Stimulated activated naive CD8-positive, alpha-beta T cell treated with anti-CD3 and anti-CD28 coated beads, Interleukin-15, Interleukin-2, amounts not matched to agents 100 ng/mL and 50 ng/mL, for 24 hours (primary cell): ENCODE data around the gene PSMB3.

ENCODE experiments used
- H3K27ac Mint-ChIP-seq: one replicate; pipeline ENCODE4 v1.8.0; 2021; ENCODE audit warnings: mild to moderate bottlenecking, mixed read lengths
- H3K27me3 Mint-ChIP-seq: one replicate; pipeline ENCODE4 v1.8.0; 2021; ENCODE audit warnings: mixed read lengths
- H3K36me3 Mint-ChIP-seq: one replicate; pipeline ENCODE4 v1.8.0; 2021; ENCODE audit warnings: low read depth, mixed read lengths
- H3K4me1 Mint-ChIP-seq: one replicate; pipeline ENCODE4 v1.8.0; 2021; ENCODE audit warnings: low read depth, mixed read lengths
- H3K4me3 Mint-ChIP-seq: one replicate; pipeline ENCODE4 v1.8.0; 2021; ENCODE audit warnings: mild to moderate bottlenecking, mixed read lengths
- H3K9me3 Mint-ChIP-seq: one replicate; pipeline ENCODE4 v1.8.0; 2021; ENCODE audit warnings: mixed read lengths

The PSMB3 gene

GRCh38 chr17:38748149-38748891 lies 4.2 kb upstream of the PSMB3 start, which contains the start of gene PCGF2:
TSS of gene PCGF2 (minus strand) at chr17:38748336. CDS start at chr17:38740402, 7,934 bp downstream.
- H3K4me1 Mint-ChIP-seq: peaks cover 47% of the 10 kb centered on the region

DNA sequence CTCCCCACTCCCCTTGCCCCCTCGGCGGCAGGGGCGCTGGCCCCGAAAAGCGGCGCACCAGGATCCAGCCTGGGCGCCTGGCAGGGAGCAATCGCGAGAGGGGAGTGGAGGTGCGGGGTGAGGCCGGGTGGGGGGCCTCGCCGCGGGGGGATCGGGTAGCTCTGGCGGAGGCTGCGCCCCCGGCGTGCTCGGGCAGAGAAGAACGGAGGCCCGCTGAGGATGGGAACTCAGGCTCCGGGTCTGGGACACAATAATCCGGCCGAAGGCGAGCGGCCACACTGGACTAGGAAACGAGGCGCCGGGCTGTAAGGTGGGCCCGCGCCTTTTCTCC lies 3.7 kb upstream of the PSMB3 start:
- Mint-ChIP-seq H3K9me3 (no peaks in the 10 kb centered on the region), H3K4me3 (peak overlapping the region; percentile 69), H3K27me3 (peaks cover 44% of the 10 kb centered on the region), H3K27ac (no peak overlapping the region), H3K36me3 (peaks cover 8% of the 10 kb centered on the region), H3K4me1 (peaks cover 51% of the 10 kb centered on the region)

More at GRCh38 chr17:38748149-38748891, 4.2 kb upstream of the PSMB3 start, which contains the start of gene PCGF2:
- peak within 1 kb of the TSS; percentile 69 for H3K4me3 Mint-ChIP-seq
- H3K27ac Mint-ChIP-seq: no peak within 1 kb of the TSS
- no peaks in the 10 kb centered on the region for H3K9me3 Mint-ChIP-seq
- peaks cover 4% of the 10 kb centered on the region for H3K36me3 Mint-ChIP-seq
- H3K27me3 Mint-ChIP-seq: peaks cover 44% of the 10 kb centered on the region

- peaks cover 56% of the 10 kb centered on the region for H3K4me1 Mint-ChIP-seq
- peaks cover 44% of the 10 kb centered on the region for H3K27me3 Mint-ChIP-seq
Measured at GRCh38 chr17:38749223-38750043, 3.1 kb upstream of the PSMB3 start.

GRCh38 chr17:38750044-38750311 lies 2.6 kb upstream of the PSMB3 start:
- Mint-ChIP-seq H3K27me3 (peaks cover 40% of the 10 kb centered on the region), H3K9me3 (no peaks in the 10 kb centered on the region), H3K27ac (no peak overlapping the region), H3K4me1 (peaks cover 60% of the 10 kb centered on the region), H3K36me3 (peaks cover 15% of the 10 kb centered on the region), H3K4me3 (peak overlapping the region; percentile 69)

More at GRCh38 chr17:38749223-38750043, 3.1 kb upstream of the PSMB3 start:
- no peaks in the 10 kb centered on the region for H3K9me3 Mint-ChIP-seq
- H3K27ac Mint-ChIP-seq: no peak overlapping the region
- H3K36me3 Mint-ChIP-seq: peaks cover 11% of the 10 kb centered on the region
- H3K4me3 Mint-ChIP-seq: peak overlapping the region; percentile 69

GRCh38 chr17:38750312-38751121 lies 2.0 kb upstream of the PSMB3 start:
- Mint-ChIP-seq H3K4me1 (peaks cover 60% of the 10 kb centered on the region), H3K36me3 (peaks cover 16% of the 10 kb centered on the region), H3K9me3 (no peaks in the 10 kb centered on the region), H3K27me3 (peaks cover 40% of the 10 kb centered on the region), H3K27ac (no peak overlapping the region), H3K4me3 (peak overlapping the region; percentile 98)

GRCh38 chr17:38751144-38751807 lies 1.3 kb upstream of the PSMB3 start:
- Mint-ChIP-seq H3K9me3 (no peaks in the 10 kb centered on the region), H3K4me3 (peak overlapping the region; percentile 98), H3K27me3 (peaks cover 32% of the 10 kb centered on the region), H3K36me3 (peaks cover 23% of the 10 kb centered on the region), H3K4me1 (peaks cover 60% of the 10 kb centered on the region), H3K27ac (peak overlapping the region; percentile 99)

GRCh38 chr17:38751808-38752307 lies 683 bp upstream of the PSMB3 start:
- Mint-ChIP-seq H3K27ac (peak overlapping the region; percentile 99), H3K9me3 (no peaks in the 10 kb centered on the region), H3K36me3 (peaks cover 27% of the 10 kb centered on the region), H3K4me1 (peaks cover 54% of the 10 kb centered on the region), H3K4me3 (peak overlapping the region; percentile 98), H3K27me3 (peaks cover 26% of the 10 kb centered on the region)

- peaks cover 30% of the 10 kb centered on the region for H3K36me3 Mint-ChIP-seq
- peak overlapping the region; percentile 99 for H3K27ac Mint-ChIP-seq
- H3K9me3 Mint-ChIP-seq: no peaks in the 10 kb centered on the region
Measured at GRCh38 chr17:38753071-38753506, 548 bp downstream of the PSMB3 start.

DNA sequence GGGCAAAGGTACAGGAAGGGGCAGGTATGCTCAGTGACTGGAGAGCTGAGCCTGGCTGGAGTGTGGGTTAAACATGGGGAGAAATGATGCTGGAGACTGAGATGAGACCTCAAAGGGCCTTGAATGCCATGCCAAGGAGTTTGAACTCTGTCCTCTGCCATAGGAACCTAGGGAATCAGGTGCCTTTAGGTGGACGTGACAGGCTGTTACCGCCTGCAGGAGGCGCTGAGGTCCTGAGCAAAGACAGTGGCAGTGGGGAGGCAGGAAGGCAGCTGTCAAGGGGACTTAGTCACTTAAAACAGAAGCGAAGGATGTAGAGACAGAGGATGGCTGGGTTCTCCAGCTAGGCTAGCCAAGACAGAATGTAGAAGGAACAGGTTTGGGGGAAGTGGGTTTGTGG lies 9.1 kb downstream of the PSMB3 start:
- Mint-ChIP-seq H3K36me3 (peaks cover 71% of the 10 kb centered on the region), H3K4me1 (peaks cover 3% of the 10 kb centered on the region), H3K9me3 (no peaks in the 10 kb centered on the region), H3K4me3 (no peak overlapping the region), H3K27me3 (no peaks in the 10 kb centered on the region), H3K27ac (peak overlapping the region; percentile 62)

More at GRCh38 chr17:38753071-38753506, 548 bp downstream of the PSMB3 start:
- H3K4me3 Mint-ChIP-seq: peak overlapping the region; percentile 98
- H3K4me1 Mint-ChIP-seq: peaks cover 53% of the 10 kb centered on the region
- H3K27me3 Mint-ChIP-seq: peaks cover 25% of the 10 kb centered on the region

DNA sequence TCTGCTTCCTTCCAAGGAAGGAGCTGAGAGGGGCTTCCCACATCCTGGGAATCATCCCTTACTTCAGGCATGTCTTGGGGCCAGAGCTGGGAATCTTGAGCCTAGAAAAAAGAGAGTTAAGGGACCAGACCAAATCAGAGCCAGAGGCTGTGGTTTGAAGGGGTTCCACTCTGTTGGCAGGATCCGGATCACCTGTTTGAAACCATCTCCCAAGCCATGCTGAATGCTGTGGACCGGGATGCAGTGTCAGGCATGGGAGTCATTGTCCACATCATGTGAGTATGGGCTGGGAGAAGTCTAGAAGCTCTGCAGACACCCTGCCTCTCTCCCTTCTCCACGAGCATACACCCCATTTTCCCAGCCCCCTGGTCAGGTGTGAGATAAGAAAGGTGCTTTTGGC lies 9.7 kb downstream of the PSMB3 start:
- peaks cover 77% of the 10 kb centered on the region for H3K36me3 Mint-ChIP-seq

DNA sequence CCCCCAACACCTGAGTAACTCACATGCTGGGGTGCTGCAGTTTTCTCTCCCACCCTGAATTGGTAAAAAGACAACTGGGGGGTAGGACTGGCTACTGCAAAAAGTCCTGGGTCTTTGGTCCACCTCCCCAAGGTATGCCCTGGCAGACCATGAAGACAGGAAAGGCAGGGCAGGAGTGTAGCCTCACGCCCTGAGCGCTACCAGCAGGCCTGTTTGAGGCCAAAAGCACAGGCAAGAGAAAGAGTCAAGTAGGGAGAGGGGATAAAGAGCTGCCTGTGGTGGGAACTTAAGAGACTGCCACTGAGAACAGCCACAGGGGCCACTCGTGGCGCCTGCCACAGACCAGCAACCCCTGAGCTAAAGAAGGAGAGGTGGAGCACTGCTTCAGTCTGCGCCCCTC lies 13.8 kb downstream of the PSMB3 start:
- no peaks in the 10 kb centered on the region for H3K4me1 Mint-ChIP-seq
- H3K9me3 Mint-ChIP-seq: no peaks in the 10 kb centered on the region
- no peaks in the 10 kb centered on the region for H3K27me3 Mint-ChIP-seq
- H3K27ac Mint-ChIP-seq: no peak overlapping the region
- H3K4me3 Mint-ChIP-seq: no peak overlapping the region
- H3K36me3 Mint-ChIP-seq: peaks cover 80% of the 10 kb centered on the region

More for the DNA sequence above, 9.7 kb downstream of the PSMB3 start:
- no peak overlapping the region for H3K27ac Mint-ChIP-seq
- H3K4me3 Mint-ChIP-seq: no peak overlapping the region
- H3K4me1 Mint-ChIP-seq: peaks cover 3% of the 10 kb centered on the region
- H3K27me3 Mint-ChIP-seq: no peaks in the 10 kb centered on the region
- H3K9me3 Mint-ChIP-seq: no peaks in the 10 kb centered on the region

- no peaks in the 10 kb centered on the region for H3K4me1 Mint-ChIP-seq
- no peak overlapping the region for H3K27ac Mint-ChIP-seq
- no peaks in the 10 kb centered on the region for H3K9me3 Mint-ChIP-seq
- H3K27me3 Mint-ChIP-seq: no peaks in the 10 kb centered on the region
- H3K4me3 Mint-ChIP-seq: no peak overlapping the region
- H3K36me3 Mint-ChIP-seq: peaks cover 78% of the 10 kb centered on the region
Measured at GRCh38 chr17:38768417-38768816, 15.9 kb downstream of the PSMB3 start.

- Mint-ChIP-seq H3K4me3 (no peak overlapping the region), H3K36me3 (peaks cover 59% of the 10 kb centered on the region), H3K27me3 (no peaks in the 10 kb centered on the region), H3K9me3 (no peaks in the 10 kb centered on the region), H3K27ac (no peak overlapping the region), H3K4me1 (no peaks in the 10 kb centered on the region)
Measured at GRCh38 chr17:38773258-38773657, 20.7 kb downstream of the PSMB3 start.

DNA sequence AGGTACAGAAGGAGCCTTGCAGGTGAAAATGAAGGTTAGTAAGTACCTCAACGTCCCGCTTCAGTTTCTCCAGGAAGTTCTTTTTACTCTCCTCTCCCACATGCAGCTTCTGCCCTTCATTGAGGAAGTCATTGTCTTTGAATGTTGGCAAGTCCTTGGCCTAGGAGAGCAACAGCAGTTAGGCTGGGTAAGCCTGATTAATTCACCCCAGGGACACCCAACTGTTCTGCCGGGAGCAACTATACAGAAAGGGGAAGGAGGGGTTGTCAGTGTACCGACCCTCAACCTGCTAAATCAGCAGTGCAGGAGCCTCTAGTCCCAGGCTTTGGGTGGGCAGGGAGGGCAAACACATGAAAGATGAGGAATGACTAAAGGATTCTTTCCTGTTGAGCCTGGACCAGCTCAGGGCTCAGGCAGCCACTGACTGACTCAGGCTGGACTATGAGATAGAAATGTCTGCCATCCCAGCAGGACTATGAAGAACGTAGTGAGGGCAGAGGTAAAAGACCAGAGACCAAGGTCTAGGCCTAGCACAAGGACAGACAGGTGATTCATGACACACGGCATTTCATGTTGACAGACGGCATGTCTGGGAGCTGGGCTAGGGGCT lies 25.2 kb downstream of the PSMB3 start:
- Mint-ChIP-seq H3K27me3 (no peaks in the 10 kb centered on the region), H3K27ac (no peak overlapping the region), H3K9me3 (no peaks in the 10 kb centered on the region), H3K36me3 (peaks cover 54% of the 10 kb centered on the region), H3K4me1 (no peaks in the 10 kb centered on the region), H3K4me3 (no peak overlapping the region)
